Heart left ventricle (tissue), 13 donors: ENCODE results near the gene YY1AP1.

ENCODE experiments used
- POLR2A ChIP-seq, 2 donors: fragments of 450-650 bp; IDR thresholded peaks; one replicate each; pipeline ENCODE4 v1.6.1; 2017; ENCODE audit warnings: antibody characterized with exemption in 2 of 2, mild to moderate bottlenecking in 2 of 2, moderate library complexity in 2 of 2
- TF ChIP-seq, protein P1 (sequence below), 12 donors: fragments of 200-600 bp; sonication (generic) in 4 of 12; IDR thresholded peaks; one replicate each; pipeline versions ENCODE4 v1.5.0 to v1.8.0; 2018 to 2022; ENCODE audit warnings: antibody characterized with exemption in 12 of 12, mild to moderate bottlenecking in 5 of 12
- donor health status: ischemic (EF 13 %, LVEDD 7.1; RV severe dilation, severe dysfunction).
- donor health status: DM: no; HTN: yes; CAD: no.
- donor health status: DM: no; HTN: no; CAD: no.
- donor health status: ischemic (EF 25% LVEDD 6.9; RV normal size, moderate dysfunction).
- donor health status: ischemic (EF 25% LVEDD 5.7; RV mildly dilated, moderate dysfunction).
- donor health status: ischemic (EF 35%, LVEDD 5.7; RV mildly dilated, moderate dysfunction).
- donor health status: nonischemic (EF 11% LVEDD 7.7; RV severe dilation, severe dysfunction).
- donor health status: DM: yes; HTN: yes; CAD: no.
- donor health status: PGD.
- donor health status: ischemic (EF 29% LVEDD 5.4; RV normal size, mild dysfunction).
- donor health status: nonischemic (EF 23%, LVEDD 6.1; RV moderate dilation, normal function).

DNA sequence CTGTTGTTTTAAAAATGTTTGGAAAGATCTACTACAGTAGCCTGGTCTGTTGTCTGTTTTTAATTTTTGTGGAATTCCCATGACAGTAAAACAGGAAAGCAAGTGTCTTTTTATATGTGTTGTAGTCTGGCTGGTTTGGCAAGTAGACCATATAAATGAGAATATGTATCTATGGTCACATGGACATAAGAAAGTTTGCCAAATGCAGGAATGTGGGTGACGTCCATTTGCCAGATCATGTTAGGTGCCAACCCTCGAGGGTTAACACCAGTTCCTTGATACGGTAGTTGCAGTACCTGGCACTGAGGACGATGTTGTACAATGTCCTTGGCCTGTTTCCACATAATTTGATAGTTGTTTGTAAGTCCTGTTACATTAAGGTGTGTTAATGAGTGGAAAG lies 6.5 kb upstream of the YY1AP1 start:
- TF ChIP-seq, protein P1, sequence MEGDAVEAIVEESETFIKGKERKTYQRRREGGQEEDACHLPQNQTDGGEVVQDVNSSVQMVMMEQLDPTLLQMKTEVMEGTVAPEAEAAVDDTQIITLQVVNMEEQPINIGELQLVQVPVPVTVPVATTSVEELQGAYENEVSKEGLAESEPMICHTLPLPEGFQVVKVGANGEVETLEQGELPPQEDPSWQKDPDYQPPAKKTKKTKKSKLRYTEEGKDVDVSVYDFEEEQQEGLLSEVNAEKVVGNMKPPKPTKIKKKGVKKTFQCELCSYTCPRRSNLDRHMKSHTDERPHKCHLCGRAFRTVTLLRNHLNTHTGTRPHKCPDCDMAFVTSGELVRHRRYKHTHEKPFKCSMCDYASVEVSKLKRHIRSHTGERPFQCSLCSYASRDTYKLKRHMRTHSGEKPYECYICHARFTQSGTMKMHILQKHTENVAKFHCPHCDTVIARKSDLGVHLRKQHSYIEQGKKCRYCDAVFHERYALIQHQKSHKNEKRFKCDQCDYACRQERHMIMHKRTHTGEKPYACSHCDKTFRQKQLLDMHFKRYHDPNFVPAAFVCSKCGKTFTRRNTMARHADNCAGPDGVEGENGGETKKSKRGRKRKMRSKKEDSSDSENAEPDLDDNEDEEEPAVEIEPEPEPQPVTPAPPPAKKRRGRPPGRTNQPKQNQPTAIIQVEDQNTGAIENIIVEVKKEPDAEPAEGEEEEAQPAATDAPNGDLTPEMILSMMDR (IDR thresholded peaks at IDR 0.05), result no peak
- no peak for TF ChIP-seq POLR2A (IDR thresholded peaks at IDR 0.05)
